Effector CD8-positive, alpha-beta T cell (primary cell): ENCODE data around the gene KCP.

ENCODE experiments used
- DNase-seq: peaks from one replicate; lab custom pipeline; 2025; lab: John Stamatoyannopoulos, UW

Gene KCP

GRCh38 chr7:128874140-128875031, 36.1 kb downstream of the KCP start:
- no peak for DNase-seq

DNA sequence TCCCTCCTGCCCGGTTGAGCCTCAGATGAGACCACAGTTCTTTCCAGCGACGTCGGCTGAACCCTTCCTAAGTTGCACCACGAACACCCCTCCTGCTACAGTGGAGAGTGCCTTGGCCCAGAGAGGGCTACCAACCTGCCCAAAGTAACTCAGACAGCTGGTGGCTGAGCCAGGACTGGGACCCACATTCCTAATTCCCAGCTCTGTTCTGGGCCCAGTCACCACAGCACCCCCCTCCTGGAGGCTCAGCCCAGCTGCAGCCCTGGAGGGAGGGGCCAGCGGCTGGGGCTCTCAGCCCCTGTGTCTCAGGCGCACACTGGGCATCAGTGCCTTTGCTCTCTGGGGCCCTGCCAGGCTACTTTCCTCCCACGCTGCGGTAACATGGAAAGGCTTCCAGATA, 37.3 kb downstream of the KCP start:
- no peak for DNase-seq

- DNase-seq: no peak
These were observed 38.1 kb downstream of the KCP start for GRCh38 chr7:128872394-128872824.

DNA sequence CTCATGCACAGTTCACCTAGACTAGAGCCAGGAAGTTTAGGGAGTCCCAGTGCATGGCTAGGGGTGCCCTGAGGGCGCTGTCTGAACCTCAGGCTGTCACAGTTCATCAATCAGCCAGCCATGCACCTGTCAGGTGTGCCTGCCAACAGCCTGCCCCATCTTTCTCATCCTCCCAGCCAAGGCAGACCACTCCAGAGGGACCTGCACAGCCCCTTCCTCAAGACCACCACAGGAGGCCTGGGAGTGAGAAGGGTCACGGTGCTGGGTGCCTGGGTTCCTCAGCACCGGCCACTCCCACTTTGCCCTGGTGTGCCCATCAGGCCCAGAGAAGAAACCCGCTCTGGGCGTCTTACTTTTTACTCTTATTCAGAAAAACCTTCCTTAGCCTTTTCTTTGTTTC, 39.5 kb downstream of the KCP start:
- no peak for DNase-seq

DNA sequence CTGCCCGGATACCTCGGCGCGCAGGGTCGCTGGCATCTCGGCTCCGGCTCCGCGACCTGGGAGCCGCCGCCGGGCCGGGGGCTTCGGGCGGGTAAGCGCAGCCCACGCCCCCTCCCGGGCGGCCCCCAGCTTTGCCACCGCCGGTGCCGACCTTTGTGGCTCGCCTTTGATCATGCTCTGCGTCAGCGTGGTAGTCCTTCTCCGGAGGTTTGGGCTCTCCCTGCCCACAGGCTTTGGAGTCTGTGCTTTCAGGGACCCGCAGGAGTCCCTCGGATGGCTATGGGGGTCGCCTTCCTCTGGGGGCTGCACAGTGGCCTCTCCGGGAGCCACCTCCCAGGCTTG, 40.6 kb downstream of the KCP start:
- DNase-seq: no peak

DNA sequence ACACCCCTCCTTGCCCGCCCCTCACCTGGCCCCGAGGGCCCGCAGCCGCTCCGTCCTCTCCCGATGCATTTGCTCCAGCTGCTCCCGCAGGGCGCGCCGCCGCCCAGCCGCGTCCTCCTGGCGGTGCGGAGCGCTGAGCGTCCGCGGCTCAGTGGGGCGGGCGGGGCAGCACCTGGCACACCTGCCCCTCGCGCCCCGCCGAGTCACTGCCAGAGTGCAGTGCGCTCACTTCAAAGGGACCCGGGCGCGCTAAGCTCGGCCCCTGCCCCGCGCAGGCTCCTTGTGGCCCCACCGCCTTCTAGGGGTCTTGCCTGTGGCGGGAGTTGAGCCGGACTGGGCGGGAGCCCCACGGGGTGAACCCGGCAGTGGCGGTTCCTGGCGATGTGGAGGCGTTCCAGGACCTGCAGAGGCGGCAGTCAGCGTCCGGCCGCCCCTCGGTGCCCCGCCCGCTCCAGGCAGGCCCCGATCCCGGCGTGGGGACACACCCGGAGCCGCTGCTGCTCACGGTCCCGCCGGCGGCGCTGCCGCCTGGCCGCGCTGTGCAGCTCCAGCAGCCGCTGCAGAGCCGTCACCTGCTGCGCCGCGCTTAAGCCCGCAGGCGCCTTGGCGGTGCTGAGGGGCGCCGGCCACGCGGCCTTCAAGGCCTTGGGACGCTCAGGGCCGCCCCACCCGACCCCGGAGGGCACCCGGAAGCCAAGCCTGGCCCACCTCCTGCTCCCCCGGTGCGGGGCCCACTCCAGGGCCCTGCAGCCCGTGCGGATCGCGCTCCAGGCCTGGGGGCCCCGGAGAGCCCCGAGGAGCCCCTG, 41.2 kb downstream of the KCP start:
- peak; percentile 23 for DNase-seq

GRCh38 chr7:128868624-128869137, 41.8 kb downstream of the KCP start:
- DNase-seq: no peak

GRCh38 chr7:128867842-128868623, 42.5 kb downstream of the KCP start:
- no peak for DNase-seq

DNA sequence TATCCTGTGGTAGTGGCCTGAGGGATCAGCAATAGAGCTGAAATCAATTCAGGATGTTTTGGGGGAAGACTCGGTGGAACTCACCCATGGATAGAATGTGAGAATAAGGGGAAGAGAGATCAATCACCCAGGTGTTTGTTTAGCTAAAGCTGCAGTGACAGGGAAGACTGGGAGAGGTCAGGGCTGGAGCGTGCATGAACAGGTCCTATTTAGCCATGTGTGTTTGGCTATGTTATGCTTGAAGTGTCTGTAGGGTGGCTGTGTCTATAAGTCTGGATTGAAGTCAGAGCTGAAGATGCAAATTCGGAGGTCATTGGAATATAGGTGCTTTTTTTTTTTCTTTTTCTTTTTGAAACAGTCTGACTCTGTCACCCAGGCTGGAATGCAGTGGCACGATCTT, 43.3 kb downstream of the KCP start:
- DNase-seq: no peak

DNA sequence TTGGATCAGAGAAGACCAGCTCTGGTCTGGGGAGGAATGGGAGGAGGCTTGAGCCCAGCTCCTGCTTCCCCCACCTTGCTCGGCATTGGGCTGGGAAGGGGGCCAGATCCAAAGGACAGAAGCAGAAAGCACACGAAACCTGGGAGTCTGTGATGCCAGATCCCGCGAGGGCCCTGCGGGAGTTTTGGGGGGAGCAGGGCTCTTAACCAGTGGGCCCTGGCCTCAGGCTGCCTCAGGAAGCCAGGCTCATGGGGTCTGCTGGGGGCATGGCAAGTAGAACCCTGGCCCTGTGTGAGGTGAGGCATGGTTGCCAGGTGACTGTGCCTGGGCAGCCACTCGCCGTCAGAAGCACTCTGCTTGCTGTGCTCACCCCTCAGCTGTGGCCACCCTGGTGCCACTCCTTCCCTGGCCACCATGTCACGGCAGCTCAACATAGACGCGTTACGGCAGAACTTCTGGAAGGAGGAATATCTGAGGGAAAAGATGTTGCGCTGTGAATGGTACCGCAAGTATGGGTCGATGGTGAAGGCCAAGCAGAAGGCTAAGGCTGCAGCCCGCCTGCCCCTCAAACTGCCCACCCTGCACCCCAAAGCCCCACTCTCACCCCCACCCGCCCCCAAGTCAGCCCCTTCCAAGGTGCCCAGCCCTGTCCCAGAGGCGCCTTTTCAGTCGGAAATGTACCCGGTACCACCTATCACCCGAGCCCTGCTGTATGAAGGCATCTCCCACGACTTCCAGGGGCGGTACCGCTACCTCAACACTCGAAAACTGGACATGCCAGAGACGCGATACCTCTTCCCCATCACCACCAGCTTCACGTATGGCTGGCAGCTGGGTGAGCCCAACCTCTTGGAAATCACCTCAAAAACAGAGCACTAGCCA, 44.3 kb downstream of the KCP start:
- DNase-seq: no peak

DNA sequence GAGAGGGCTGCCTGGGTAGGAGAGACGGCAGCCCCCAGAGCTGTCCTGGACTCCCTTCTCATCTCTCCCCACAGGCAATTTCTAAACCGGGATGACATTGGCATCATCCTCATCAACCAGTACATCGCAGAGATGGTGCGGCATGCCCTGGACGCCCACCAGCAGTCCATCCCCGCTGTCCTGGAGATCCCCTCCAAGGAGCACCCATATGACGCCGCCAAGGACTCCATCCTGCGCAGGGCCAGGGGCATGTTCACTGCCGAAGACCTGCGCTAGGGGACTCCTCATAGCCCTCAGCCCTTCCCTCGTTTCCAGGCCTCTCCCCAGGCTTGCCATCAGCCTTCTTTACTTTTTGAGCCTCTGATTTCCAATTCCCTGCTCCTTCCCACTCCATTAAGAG, 45.2 kb downstream of the KCP start:
- no peak for DNase-seq

GRCh38 chr7:128863433-128863989, 47.0 kb downstream of the KCP start:
- DNase-seq: peak; percentile 28

- peak; percentile 99 for DNase-seq
These were observed 47.7 kb downstream of the KCP start, which contains the start of gene ATP6V1F for GRCh38 chr7:128862571-128863432. TSS of gene ATP6V1F (plus strand) at chr7:128862856. CDS start at chr7:128862905, 49 bp downstream.

- no peak for DNase-seq
These were observed 48.4 kb downstream of the KCP start for GRCh38 chr7:128861957-128862570.

DNA sequence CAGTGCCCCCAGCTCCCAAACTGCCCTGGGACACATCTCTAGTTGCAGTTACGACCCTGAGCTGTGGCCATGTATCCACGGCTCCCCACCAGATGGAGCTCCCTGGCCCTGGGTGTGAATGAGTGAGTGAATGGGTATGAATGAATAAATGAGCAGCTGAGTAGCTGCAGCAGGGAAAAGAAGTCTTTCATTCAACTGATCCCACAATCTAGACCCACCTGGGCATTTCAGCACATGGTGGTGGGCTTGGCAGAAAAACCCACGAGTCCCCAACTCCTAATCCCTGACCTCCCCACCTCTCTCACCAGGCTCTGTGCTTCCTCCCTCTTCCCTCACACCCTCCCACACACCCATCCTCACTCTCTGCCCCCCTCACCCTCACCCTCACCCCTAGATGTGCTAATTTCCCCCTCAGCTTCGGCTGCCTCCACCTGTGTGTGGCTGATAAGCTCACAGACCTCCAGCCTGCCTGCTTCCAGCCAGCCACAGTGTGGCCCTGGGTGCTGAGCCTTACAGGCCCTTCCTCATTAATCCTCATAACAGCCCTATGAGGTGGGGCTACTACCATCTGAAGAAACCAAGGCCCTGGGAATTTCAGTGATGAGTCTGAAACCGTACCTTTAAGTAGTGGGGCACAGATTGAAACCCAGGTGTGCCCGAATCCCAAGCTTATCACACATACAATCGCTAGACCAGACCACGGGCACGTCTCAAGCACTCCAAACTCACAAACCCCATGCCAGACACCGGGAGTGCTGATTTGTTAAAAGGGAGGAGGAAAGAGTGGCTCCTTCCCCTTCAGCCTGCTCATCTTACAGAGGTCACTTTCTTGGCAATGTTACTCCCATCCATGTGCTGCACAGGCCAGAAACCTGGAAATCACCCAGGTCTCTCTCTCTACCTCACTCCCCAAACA, 50.1 kb downstream of the KCP start:
- no peak for DNase-seq

DNA sequence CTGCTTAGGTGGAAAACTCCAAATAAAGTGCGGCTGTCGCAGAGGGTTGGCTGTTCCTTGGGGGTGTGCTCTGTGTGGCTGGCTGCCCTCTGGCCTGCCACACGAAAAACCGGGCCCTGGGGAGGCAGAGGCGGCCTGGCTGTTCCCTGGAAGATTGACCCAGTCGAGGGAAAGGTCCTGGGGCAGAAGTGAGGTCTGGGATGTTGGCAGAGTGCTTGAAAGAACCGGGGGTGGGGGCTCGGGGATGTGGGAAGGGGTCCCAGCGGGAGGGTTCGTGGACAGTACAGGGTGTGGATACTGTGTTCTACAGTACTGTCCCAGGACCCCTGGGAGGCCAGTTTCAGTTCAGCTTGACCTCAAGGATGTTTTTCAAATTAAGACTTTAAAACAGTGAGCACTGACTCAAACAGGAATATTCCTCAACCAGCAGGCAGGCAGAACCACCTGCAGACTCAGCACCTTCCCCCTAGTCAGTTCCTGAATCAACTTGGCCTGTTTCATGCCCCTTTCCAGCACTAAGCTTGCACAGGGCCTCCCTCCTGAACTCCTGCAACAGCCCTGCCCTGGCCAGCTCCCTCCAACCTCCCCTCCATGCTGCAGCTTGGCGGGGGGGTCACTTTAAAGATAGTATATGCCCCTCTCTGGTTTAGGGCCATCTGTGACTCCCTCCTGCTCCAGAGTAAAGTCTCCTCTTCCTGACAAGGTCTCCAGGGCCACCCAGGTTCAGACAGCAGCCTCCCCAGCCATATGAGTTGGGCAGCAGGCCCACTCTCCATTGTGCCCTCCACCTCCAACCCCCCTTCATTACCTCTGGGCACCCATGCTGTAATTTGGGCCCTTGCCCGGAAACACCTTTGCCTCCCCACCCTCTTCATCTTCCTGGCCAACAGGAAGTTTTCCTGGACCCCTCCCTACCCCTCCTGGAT, 51.0 kb downstream of the KCP start:
- DNase-seq: no peak
